Neural cell (in vitro differentiated cells): ENCODE results near the gene IDE.

Experiments
- EP300 ChIP-seq: fragments of 450-650 bp; conservative IDR thresholded peaks from 2 replicates; pipeline ENCODE4 v1.6.1; 2014; ENCODE audit warnings: antibody characterized with exemption, mild to moderate bottlenecking, moderate library complexity; ENCODE audit not compliant: poor library complexity, severe bottlenecking
- EZH2 ChIP-seq: fragments of 200-600, 300-800 bp; shearing (Covaris generic), sonication (generic); IDR thresholded peaks from 2 replicates; pipeline ENCODE4 v1.6.1; 2014; ENCODE audit warnings: antibody characterized with exemption, low read length, borderline replicate concordance, mild to moderate bottlenecking; ENCODE audit not compliant: insufficient read depth, poor library complexity, severe bottlenecking
- MXI1 ChIP-seq: fragments of 450-650 bp; conservative IDR thresholded peaks from 2 replicates; pipeline ENCODE4 v1.6.1; 2014; ENCODE audit warnings: antibody characterized with exemption, mild to moderate bottlenecking; ENCODE audit not compliant: poor library complexity, severe bottlenecking
- POLR2AphosphoS5 ChIP-seq: IDR thresholded peaks from 2 replicates; pipeline ENCODE4 v1.6.1; 2012
- RAD21 ChIP-seq: fragments of 450-650 bp; conservative IDR thresholded peaks from 2 replicates; pipeline ENCODE4 v1.6.1; 2014; ENCODE audit warnings: antibody characterized with exemption, mild to moderate bottlenecking, moderate library complexity
- SMC3 ChIP-seq: fragments of 450-650 bp; conservative IDR thresholded peaks from 2 replicates; pipeline ENCODE4 v1.6.1; 2014; ENCODE audit warnings: antibody characterized with exemption, mild to moderate bottlenecking, moderate library complexity; ENCODE audit not compliant: poor library complexity
- TAF1 ChIP-seq: IDR thresholded peaks from 2 replicates; pipeline ENCODE4 v1.6.1; 2012; ENCODE audit warnings: low read depth
- TF ChIP-seq, protein P1 (sequence below): fragments of 450-650 bp; IDR thresholded peaks from 2 replicates; pipeline ENCODE4 v1.5.1; 2014; ENCODE audit warnings: antibody characterized with exemption, mild to moderate bottlenecking, moderate library complexity; ENCODE audit not compliant: poor library complexity, severe bottlenecking
- TF ChIP-seq, protein P2 (sequence below): IDR thresholded peaks from 2 replicates; pipeline ENCODE4 v1.6.1; 2012; ENCODE audit warnings: borderline replicate concordance

- no peak for TF ChIP-seq POLR2AphosphoS5
- TF ChIP-seq, protein P1, sequence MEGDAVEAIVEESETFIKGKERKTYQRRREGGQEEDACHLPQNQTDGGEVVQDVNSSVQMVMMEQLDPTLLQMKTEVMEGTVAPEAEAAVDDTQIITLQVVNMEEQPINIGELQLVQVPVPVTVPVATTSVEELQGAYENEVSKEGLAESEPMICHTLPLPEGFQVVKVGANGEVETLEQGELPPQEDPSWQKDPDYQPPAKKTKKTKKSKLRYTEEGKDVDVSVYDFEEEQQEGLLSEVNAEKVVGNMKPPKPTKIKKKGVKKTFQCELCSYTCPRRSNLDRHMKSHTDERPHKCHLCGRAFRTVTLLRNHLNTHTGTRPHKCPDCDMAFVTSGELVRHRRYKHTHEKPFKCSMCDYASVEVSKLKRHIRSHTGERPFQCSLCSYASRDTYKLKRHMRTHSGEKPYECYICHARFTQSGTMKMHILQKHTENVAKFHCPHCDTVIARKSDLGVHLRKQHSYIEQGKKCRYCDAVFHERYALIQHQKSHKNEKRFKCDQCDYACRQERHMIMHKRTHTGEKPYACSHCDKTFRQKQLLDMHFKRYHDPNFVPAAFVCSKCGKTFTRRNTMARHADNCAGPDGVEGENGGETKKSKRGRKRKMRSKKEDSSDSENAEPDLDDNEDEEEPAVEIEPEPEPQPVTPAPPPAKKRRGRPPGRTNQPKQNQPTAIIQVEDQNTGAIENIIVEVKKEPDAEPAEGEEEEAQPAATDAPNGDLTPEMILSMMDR: no peak
- TF ChIP-seq EZH2: no peak
- no peak for TF ChIP-seq RAD21
- TF ChIP-seq EP300: no peak
- no peak for TF ChIP-seq SMC3
- no peak for TF ChIP-seq TAF1
- TF ChIP-seq, protein P2, sequence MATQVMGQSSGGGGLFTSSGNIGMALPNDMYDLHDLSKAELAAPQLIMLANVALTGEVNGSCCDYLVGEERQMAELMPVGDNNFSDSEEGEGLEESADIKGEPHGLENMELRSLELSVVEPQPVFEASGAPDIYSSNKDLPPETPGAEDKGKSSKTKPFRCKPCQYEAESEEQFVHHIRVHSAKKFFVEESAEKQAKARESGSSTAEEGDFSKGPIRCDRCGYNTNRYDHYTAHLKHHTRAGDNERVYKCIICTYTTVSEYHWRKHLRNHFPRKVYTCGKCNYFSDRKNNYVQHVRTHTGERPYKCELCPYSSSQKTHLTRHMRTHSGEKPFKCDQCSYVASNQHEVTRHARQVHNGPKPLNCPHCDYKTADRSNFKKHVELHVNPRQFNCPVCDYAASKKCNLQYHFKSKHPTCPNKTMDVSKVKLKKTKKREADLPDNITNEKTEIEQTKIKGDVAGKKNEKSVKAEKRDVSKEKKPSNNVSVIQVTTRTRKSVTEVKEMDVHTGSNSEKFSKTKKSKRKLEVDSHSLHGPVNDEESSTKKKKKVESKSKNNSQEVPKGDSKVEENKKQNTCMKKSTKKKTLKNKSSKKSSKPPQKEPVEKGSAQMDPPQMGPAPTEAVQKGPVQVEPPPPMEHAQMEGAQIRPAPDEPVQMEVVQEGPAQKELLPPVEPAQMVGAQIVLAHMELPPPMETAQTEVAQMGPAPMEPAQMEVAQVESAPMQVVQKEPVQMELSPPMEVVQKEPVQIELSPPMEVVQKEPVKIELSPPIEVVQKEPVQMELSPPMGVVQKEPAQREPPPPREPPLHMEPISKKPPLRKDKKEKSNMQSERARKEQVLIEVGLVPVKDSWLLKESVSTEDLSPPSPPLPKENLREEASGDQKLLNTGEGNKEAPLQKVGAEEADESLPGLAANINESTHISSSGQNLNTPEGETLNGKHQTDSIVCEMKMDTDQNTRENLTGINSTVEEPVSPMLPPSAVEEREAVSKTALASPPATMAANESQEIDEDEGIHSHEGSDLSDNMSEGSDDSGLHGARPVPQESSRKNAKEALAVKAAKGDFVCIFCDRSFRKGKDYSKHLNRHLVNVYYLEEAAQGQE: no peak
- TF ChIP-seq MXI1: no peak
These were observed 135.7 kb downstream of the IDE start for GRCh38 chr10:92438220-92438619.
